K562 (cell line): ENCODE data around the gene GAB2. TPM values are rescaled to one million over a fixed set of nuclear protein-coding genes. Genes with fewer than 3 reads are reported as not detected.
A peak's percentile ranks its signal among the peaks of the same experiment; 100 is the strongest.

Experiments
- ATAC-seq: fragments of 200-7000 bp; cut with Tn5 transposase; 3 replicates; pipeline ENCODE4 v1.9.1; 2020; ENCODE audit warnings: moderate library complexity
- BruUV-seq: library from RNA; stranded (reverse); fragments of 400-500 nt; replicated peaks from 2 replicates; lab custom pipeline; 2021; lab: Mats Ljungman, UMichigan
- CTCF ChIA-PET: fragments of 300-600 bp; formaldehyde crosslinking; extraction: SDS; loops from one replicate; lab custom pipeline; 2021; ENCODE audit warnings: low intra/inter-chr PET ratio; lab: Yijun Ruan, JAX
- POLR2A ChIA-PET: fragments of 300-600, 350-650 bp; sonication (Branson Sonifier 250); formaldehyde crosslinking; extraction: SDS; loops from one replicate; lab custom pipeline; 2021; ENCODE audit warnings: antibody characterized with exemption, inconsistent platforms; lab: Yijun Ruan, JAX
- DNase-seq, 4 experiments: peaks; one replicate each; pipeline versions ENCODE4 v3.0.0 to v3.0.0-alpha.2; 2011 to 2018; ENCODE audit warnings: low spot score in 3 of 4, mixed read lengths in 3 of 4; ENCODE audit errors: extremely low read depth in 1 of 4
- FAIRE-seq: peaks from 2 replicates; lab custom pipeline; 2011; peaks lifted over from hg19 to GRCh38; lab: Jason Lieb, UNC
- H2AFZ ChIP-seq: 2 replicates; pipeline ENCODE4 v1.6.0; 2011; ENCODE audit warnings: low read depth, low read length, control low read depth, inconsistent platforms
- H3K27ac ChIP-seq: fragments of 200-600 bp; 3 replicates; pipeline ENCODE4 v1.8.0; 2011; ENCODE audit warnings: low read depth, mild to moderate bottlenecking, control low read depth, inconsistent platforms, low read length, moderate library complexity, mixed read lengths; ENCODE audit errors: extremely low read depth
- H3K27me3 ChIP-seq, 2 experiments: fragments of 300-600 bp in 1 of 2; 2 replicates in 1 of 2; 3 replicates in 1 of 2; pipeline versions ENCODE4 v1.6.0 to v1.8.0; 2011; ENCODE audit warnings: inconsistent platforms in 2 of 2, low read length in 2 of 2, mild to moderate bottlenecking in 1 of 2, mixed read lengths in 1 of 2, moderate library complexity in 1 of 2; ENCODE audit not compliant: control insufficient read depth in 2 of 2, insufficient read depth in 2 of 2
- H3K36me3 ChIP-seq: fragments of 300-600 bp; 3 replicates; pipeline ENCODE4 v1.8.0; 2011; ENCODE audit warnings: mild to moderate bottlenecking, low read length, inconsistent platforms; ENCODE audit not compliant: control insufficient read depth, insufficient read depth
- H3K4me1 ChIP-seq, 2 experiments: fragments of 200-600 bp in 1 of 2; replicated peaks in 1 of 2; 2 replicates in 1 of 2; 3 replicates in 1 of 2; pipeline versions ENCODE4 v1.5.1 to v1.8.0; 2011; ENCODE audit warnings: inconsistent platforms in 2 of 2, low read length in 2 of 2, mild to moderate bottlenecking in 1 of 2, mixed read lengths in 1 of 2, moderate library complexity in 1 of 2; ENCODE audit not compliant: control insufficient read depth in 2 of 2, insufficient read depth in 2 of 2
- H3K4me2 ChIP-seq: 2 replicates; pipeline ENCODE4 v1.6.1; 2011; ENCODE audit warnings: low read length, control low read depth, inconsistent platforms, mixed read lengths; ENCODE audit not compliant: insufficient read depth
- H3K4me3 ChIP-seq: fragments of 200-600 bp; sonication (generic), shearing (Covaris generic); 2 replicates; pipeline ENCODE4 v1.5.1; 2016; ENCODE audit warnings: control low read depth, inconsistent platforms
- H3K79me2 ChIP-seq: fragments of 200-600 bp; 3 replicates; pipeline ENCODE4 v1.8.0; 2011; ENCODE audit warnings: low read length, inconsistent platforms; ENCODE audit not compliant: control insufficient read depth, insufficient read depth
- H3K9ac ChIP-seq, 2 experiments: 2 replicates each; pipeline versions ENCODE4 v1.6.0 to v1.6.1; 2011; ENCODE audit warnings: low read depth in 2 of 2, low read length in 2 of 2, control low read depth in 1 of 2, inconsistent platforms in 1 of 2, mild to moderate bottlenecking in 1 of 2, mixed read lengths in 1 of 2; ENCODE audit not compliant: insufficient read depth in 1 of 2
- H3K9me1 ChIP-seq: one replicate; pipeline ENCODE4 v1.6.0; 2011; ENCODE audit warnings: inconsistent platforms, mild to moderate bottlenecking, low read length, moderate library complexity; ENCODE audit not compliant: control insufficient read depth, insufficient read depth
- H3K9me3 ChIP-seq: replicated peaks from 2 replicates; pipeline ENCODE4 v1.5.1; 2011; ENCODE audit warnings: low read depth, low read length, inconsistent platforms; ENCODE audit not compliant: control insufficient read depth, insufficient read depth
- H4K20me1 ChIP-seq: replicated peaks from 2 replicates; pipeline ENCODE4 v1.6.1; 2011; ENCODE audit warnings: low read length, inconsistent platforms, mixed read lengths; ENCODE audit not compliant: control insufficient read depth, insufficient read depth
- ATF1 ChIP-seq, 2 experiments: fragments of 450-650 bp in 1 of 2; IDR thresholded peaks; 2 replicates each; pipeline ENCODE4 v1.6.1; 2016; ENCODE audit warnings: missing compliant biosample characterization in 1 of 2, missing genetic modification characterization in 1 of 2
- HMBOX1 ChIP-seq: sonication (generic); IDR thresholded peaks from 2 replicates; pipeline ENCODE4 v1.6.1; 2016
- KHSRP ChIP-seq: fragments of 450-650 bp; IDR thresholded peaks from 2 replicates; pipeline ENCODE4 v1.6.1; 2017
- NCOA6 ChIP-seq: fragments of 450-650 bp; IDR thresholded peaks from 2 replicates; pipeline ENCODE4 v1.6.1; 2017; ENCODE audit warnings: mild to moderate bottlenecking
- ZC3H11A ChIP-seq: IDR thresholded peaks from 2 replicates; pipeline ENCODE4 v1.6.1; 2012; ENCODE audit warnings: low read depth, low read length, improper control_type of control experiment
- ZNF511 ChIP-seq: sonication (generic); formaldehyde crosslinking; IDR thresholded peaks from 2 replicates; pipeline ENCODE4 v1.8.0; 2022; ENCODE audit warnings: mild to moderate bottlenecking, missing genetic modification reagents
- ZNF766 ChIP-seq: fragments of 200-800 bp; sonication (Bioruptor generic); conservative IDR thresholded peaks from 2 replicates; pipeline ENCODE4 v1.6.1; 2016; ENCODE audit warnings: missing genetic modification characterization, missing compliant biosample characterization
- WGBS: fragments of 100-300 bp; shearing (Covaris generic); methylation state at CpG from one replicate; pipeline ENCODE4 v1.1.6; 2016; ENCODE audit warnings: low coverage, mixed read lengths; ENCODE audit not compliant: insufficient coverage; ENCODE audit errors: missing lambda C conversion rate; 5-methylcytosine and 5-hydroxymethylcytosine counted together
- in situ Hi-C: fragments of 300-500 bp; cut with MboI; formaldehyde crosslinking; loops from 4 replicates; pipeline ENCODE4 v1.15.0; 2018; ENCODE audit warnings: inconsistent platforms, mixed read lengths
- intact Hi-C: fragments of 100-400 bp; cut with micrococcal nuclease; formaldehyde crosslinking; loops from 2 replicates; pipeline ENCODE4 v1.14.2; 2022
- polyA plus RNA-seq, 8 experiments: library from polyadenylated mRNA; depleted of rRNA in 4 of 8; stranded (reverse) in 5 of 8; unstranded in 3 of 8; fragments of >200 nt; fragmentation: Nextera tagmentation in 2 of 8; fragmentation: Illumina TruSeq in 1 of 8; extraction: Ambion mirVana in 2 of 8; extraction: Trizol in 1 of 8; gene quantifications; 2 replicates each; pipeline versions ENCODE4 v1.2.1 to v1.2.3, GENCODE V29; 2011 to 2014; ENCODE audit warnings: inconsistent platforms in 1 of 8, missing spikeins in 1 of 8
- total RNA-seq, 7 experiments: library from RNA; depleted of rRNA in 6 of 7; stranded (reverse); fragments of >200 nt in 6 of 7; fragmentation: Illumina TruSeq in 2 of 7; extraction: Trizol in 2 of 7; gene quantifications; 2 replicates each; pipeline versions ENCODE4 v1.2.1 to v1.2.3, GENCODE V29; 2011 to 2021; ENCODE audit warnings: low replicate concordance in 1 of 7
- TF ChIP-seq, protein P1 (sequence below): sonication (generic); formaldehyde crosslinking; IDR thresholded peaks from 2 replicates; pipeline ENCODE4 v1.5.0; 2020; ENCODE audit warnings: missing genetic modification reagents
- TF ChIP-seq, protein P2 (sequence below): fragments of 450-650 bp; IDR thresholded peaks from 2 replicates; pipeline ENCODE4 v1.6.1; 2017; ENCODE audit warnings: antibody characterized with exemption, mild to moderate bottlenecking

GAB2 gene
- total and polyA plus RNA-seq, 9 of the 15 experiments (the other 6 are each of a cell fraction or from before 2014, with no cell fraction given) = 2.3 to 35.2 (median 16.1) TPM

GRCh38 chr11:78337554-78337924 lies 80.1 kb downstream of the GAB2 start:
- POLR2A ChIA-PET = interaction anchor here (1.0 kb wide), 1 partner anchor 15 kb away, joined by 4 read pairs; no protein-coding TSS in a partner anchor

More at GRCh38 chr11:78337554-78337924, 80.1 kb downstream of the GAB2 start:
- ATAC-seq (no peak), DNase-seq (no peak), FAIRE-seq (no peak)
- no TSS peak for BruUV-seq
- no peaks in the 10 kb centered on the region for H3K9me3 ChIP-seq
- H3K27me3 ChIP-seq = no peaks in the 10 kb centered on the region
- H3K79me2 ChIP-seq = peaks cover 58% of the 10 kb centered on the region
- no peak overlapping the region; the same call in 2 of the 3 replicates for H3K27ac ChIP-seq
- no peak for TF ChIP-seq NCOA6
- TF ChIP-seq ZC3H11A = no peak
- 0 out of 2 replicates have a peak, but pooled peaks have one; percentile 3 for TF ChIP-seq HMBOX1
- TF ChIP-seq ZNF511 (CRISPR knock-in tag) = no peak
- TF ChIP-seq, protein P1, sequence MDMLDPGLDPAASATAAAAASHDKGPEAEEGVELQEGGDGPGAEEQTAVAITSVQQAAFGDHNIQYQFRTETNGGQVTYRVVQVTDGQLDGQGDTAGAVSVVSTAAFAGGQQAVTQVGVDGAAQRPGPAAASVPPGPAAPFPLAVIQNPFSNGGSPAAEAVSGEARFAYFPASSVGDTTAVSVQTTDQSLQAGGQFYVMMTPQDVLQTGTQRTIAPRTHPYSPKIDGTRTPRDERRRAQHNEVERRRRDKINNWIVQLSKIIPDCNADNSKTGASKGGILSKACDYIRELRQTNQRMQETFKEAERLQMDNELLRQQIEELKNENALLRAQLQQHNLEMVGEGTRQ = no peak
- no peak for TF ChIP-seq ATF1 (CRISPR knock-in tag; IDR thresholded peaks at IDR 0.05)
- TF ChIP-seq ATF1 (tag; IDR thresholded peaks at IDR 0.05) = peak; percentile 5; the same call in 1 of the 2 replicates
- peak; percentile 64; the same call in 1 of the 2 replicates for TF ChIP-seq ZNF766 (CRISPR knock-in tag)
- TF ChIP-seq, protein P2, sequence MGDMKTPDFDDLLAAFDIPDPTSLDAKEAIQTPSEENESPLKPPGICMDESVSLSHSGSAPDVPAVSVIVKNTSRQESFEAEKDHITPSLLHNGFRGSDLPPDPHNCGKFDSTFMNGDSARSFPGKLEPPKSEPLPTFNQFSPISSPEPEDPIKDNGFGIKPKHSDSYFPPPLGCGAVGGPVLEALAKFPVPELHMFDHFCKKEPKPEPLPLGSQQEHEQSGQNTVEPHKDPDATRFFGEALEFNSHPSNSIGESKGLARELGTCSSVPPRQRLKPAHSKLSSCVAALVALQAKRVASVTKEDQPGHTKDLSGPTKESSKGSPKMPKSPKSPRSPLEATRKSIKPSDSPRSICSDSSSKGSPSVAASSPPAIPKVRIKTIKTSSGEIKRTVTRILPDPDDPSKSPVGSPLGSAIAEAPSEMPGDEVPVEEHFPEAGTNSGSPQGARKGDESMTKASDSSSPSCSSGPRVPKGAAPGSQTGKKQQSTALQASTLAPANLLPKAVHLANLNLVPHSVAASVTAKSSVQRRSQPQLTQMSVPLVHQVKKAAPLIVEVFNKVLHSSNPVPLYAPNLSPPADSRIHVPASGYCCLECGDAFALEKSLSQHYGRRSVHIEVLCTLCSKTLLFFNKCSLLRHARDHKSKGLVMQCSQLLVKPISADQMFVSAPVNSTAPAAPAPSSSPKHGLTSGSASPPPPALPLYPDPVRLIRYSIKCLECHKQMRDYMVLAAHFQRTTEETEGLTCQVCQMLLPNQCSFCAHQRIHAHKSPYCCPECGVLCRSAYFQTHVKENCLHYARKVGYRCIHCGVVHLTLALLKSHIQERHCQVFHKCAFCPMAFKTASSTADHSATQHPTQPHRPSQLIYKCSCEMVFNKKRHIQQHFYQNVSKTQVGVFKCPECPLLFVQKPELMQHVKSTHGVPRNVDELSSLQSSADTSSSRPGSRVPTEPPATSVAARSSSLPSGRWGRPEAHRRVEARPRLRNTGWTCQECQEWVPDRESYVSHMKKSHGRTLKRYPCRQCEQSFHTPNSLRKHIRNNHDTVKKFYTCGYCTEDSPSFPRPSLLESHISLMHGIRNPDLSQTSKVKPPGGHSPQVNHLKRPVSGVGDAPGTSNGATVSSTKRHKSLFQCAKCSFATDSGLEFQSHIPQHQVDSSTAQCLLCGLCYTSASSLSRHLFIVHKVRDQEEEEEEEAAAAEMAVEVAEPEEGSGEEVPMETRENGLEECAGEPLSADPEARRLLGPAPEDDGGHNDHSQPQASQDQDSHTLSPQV = no peak
- TF ChIP-seq KHSRP = no peak
- H3K9ac ChIP-seq = no peak overlapping the region
- no peak overlapping the region for H2AFZ ChIP-seq
- no peak overlapping the region for H3K4me2 ChIP-seq
- CTCF ChIA-PET = no interaction called here
- no peaks in the 10 kb centered on the region for H3K9me1 ChIP-seq
- H3K36me3 ChIP-seq = no peaks in the 10 kb centered on the region; the same call in 2 of the 3 replicates
- in situ Hi-C loops (no loop called here), intact Hi-C loops (loop anchor here (5.0 kb wide), 1 partner anchor 105 kb away; no protein-coding TSS in a partner anchor)
- no peaks in the 10 kb centered on the region for H4K20me1 ChIP-seq
- 64% methylated on average over 2 of the region's 2 CpGs for WGBS
- H3K4me1 ChIP-seq = peaks cover 13 to 61% of the 10 kb centered on the region in 2 experiments; a peak in 4 of 5 replicates
- no peak overlapping the region for H3K4me3 ChIP-seq
